Smooth muscle cell (in vitro differentiated cells): ENCODE data around the gene TRIM62. TPM values are rescaled to one million over a fixed set of nuclear protein-coding genes. Genes with fewer than 3 reads are reported as not detected.

Source experiments
- DNase-seq: peaks from one replicate; lab custom pipeline; 2025; ENCODE audit not compliant: unreplicated experiment; lab: John Stamatoyannopoulos, UW
- H2AFZ ChIP-seq: fragments of 200-600 bp; sonication (generic); 2 replicates; pipeline ENCODE4 v1.6.0; 2016; ENCODE audit warnings: antibody characterized with exemption, low read depth, mild to moderate bottlenecking
- H3F3A ChIP-seq: fragments of 200-600 bp; sonication (generic); 2 replicates; pipeline ENCODE4 v1.6.0; 2017; ENCODE audit warnings: antibody characterized with exemption, low read depth
- H3K27ac ChIP-seq: fragments of 200-600 bp; sonication (generic); 2 replicates; pipeline ENCODE4 v1.5.1; 2016; ENCODE audit warnings: low read depth, mild to moderate bottlenecking
- H3K27me3 ChIP-seq: fragments of 200-600 bp; sonication (generic); 2 replicates; pipeline ENCODE4 v1.6.1; 2016; ENCODE audit warnings: low read depth, mild to moderate bottlenecking
- H3K36me3 ChIP-seq: fragments of 200-600 bp; sonication (generic); 2 replicates; pipeline ENCODE4 v1.5.1; 2016; ENCODE audit warnings: low read depth
- H3K4me1 ChIP-seq: fragments of 200-600 bp; sonication (generic); 2 replicates; pipeline ENCODE4 v1.5.1; 2016; ENCODE audit warnings: low read depth
- H3K4me2 ChIP-seq: fragments of 200-600 bp; sonication (generic); 2 replicates; pipeline ENCODE4 v1.6.0; 2016; ENCODE audit warnings: mild to moderate bottlenecking
- H3K4me3 ChIP-seq: fragments of 200-600 bp; sonication (generic); 2 replicates; pipeline ENCODE4 v1.5.1; 2016; ENCODE audit warnings: mild to moderate bottlenecking
- H3K79me2 ChIP-seq: fragments of 200-600 bp; sonication (generic); 2 replicates; pipeline ENCODE4 v1.6.0; 2016; ENCODE audit warnings: low read depth, mild to moderate bottlenecking
- H3K9ac ChIP-seq: fragments of 200-600 bp; sonication (generic); 2 replicates; pipeline ENCODE4 v1.6.0; 2016; ENCODE audit warnings: low read depth
- H3K9me3 ChIP-seq: fragments of 200-600 bp; sonication (generic); replicated peaks from 2 replicates; pipeline ENCODE4 v1.5.1; 2016; ENCODE audit warnings: low read depth
- H4K20me1 ChIP-seq: fragments of 200-600 bp; sonication (generic); 2 replicates; pipeline ENCODE4 v1.6.0; 2016; ENCODE audit warnings: low read depth
- CTCF ChIP-seq: fragments of 200-600 bp; sonication (generic); IDR thresholded peaks from 2 replicates; pipeline ENCODE4 v1.5.1; 2017; ENCODE audit warnings: borderline replicate concordance, mild to moderate bottlenecking, antibody characterized with exemption; ENCODE audit not compliant: insufficient read depth, poor library complexity, severe bottlenecking
- WGBS: methylation state at CpG from one replicate; pipeline ENCODE4 v1.1.7; 2016; ENCODE audit warnings: low lambda C conversion rate; 5-methylcytosine and 5-hydroxymethylcytosine counted together
- polyA plus RNA-seq: library from polyadenylated mRNA; unstranded; fragments of >200 nt; fragmentation: Nextera tagmentation; extraction: Ambion mirVana; gene quantifications from 2 replicates; pipeline ENCODE4 v1.2.1, GENCODE V29; 2016
- total RNA-seq: library from RNA; depleted of rRNA; stranded (reverse); fragments of >200 nt; gene quantifications from 2 replicates; pipeline ENCODE4 v1.2.3, GENCODE V29; 2014

Gene TRIM62
- total and polyA plus RNA-seq, 2 experiments from 2014 or later, result 1.3 to 3.9 TPM

GRCh38 chr1:33141781-33142180 lies 40.1 kb downstream of the TRIM62 start:
- WGBS, result 50% methylated on average over 3 of the region's 3 CpGs
- no peaks in the 10 kb centered on the region for H3K36me3 ChIP-seq
- H3K4me2 ChIP-seq, result no peak overlapping the region
- peaks cover 19% of the 10 kb centered on the region for H3K4me1 ChIP-seq
- no peak overlapping the region for H3K27ac ChIP-seq
- H4K20me1 ChIP-seq, result no peaks in the 10 kb centered on the region
- H3K27me3 ChIP-seq, result no peaks in the 10 kb centered on the region
- no peak for DNase-seq
- H3K9ac ChIP-seq, result no peak overlapping the region
- H3F3A ChIP-seq, result no peaks in the 10 kb centered on the region
- H2AFZ ChIP-seq, result no peak overlapping the region
- H3K4me3 ChIP-seq, result no peak overlapping the region
- H3K9me3 ChIP-seq, result no peaks in the 10 kb centered on the region
- TF ChIP-seq CTCF, result no peak
- H3K79me2 ChIP-seq, result no peaks in the 10 kb centered on the region

DNA sequence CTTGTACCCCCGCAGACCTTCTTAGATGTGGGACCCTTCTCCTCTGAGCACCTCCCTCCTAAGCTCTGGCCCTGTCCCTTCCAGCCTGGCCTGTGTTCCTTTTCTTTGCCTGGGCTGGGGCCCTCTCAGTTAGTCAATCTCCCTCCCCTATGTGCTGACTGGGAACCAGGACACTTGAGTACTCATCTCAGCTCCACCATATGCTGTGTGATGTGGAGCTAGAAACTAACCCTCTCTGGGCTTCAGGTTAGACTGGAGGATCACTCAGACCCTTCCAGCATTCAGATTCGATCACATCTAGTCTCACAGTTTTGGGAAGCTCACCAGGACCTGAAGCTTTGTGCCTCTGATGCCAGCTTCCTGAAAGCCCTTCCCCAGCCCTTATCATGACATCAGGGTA lies 40.6 kb downstream of the TRIM62 start:
- H3K79me2 ChIP-seq, result no peaks in the 10 kb centered on the region
- H3K9ac ChIP-seq, result no peak overlapping the region
- no peaks in the 10 kb centered on the region for H3K36me3 ChIP-seq
- H3K4me1 ChIP-seq, result peaks cover 19% of the 10 kb centered on the region
- no peak overlapping the region for H2AFZ ChIP-seq
- no peak for TF ChIP-seq CTCF
- 85% methylated on average over 2 of the region's 2 CpGs for WGBS
- no peaks in the 10 kb centered on the region for H4K20me1 ChIP-seq
- H3K4me2 ChIP-seq, result no peak overlapping the region
- DNase-seq, result no peak
- no peak overlapping the region for H3K27ac ChIP-seq
- no peak overlapping the region for H3K4me3 ChIP-seq
- H3K27me3 ChIP-seq, result no peaks in the 10 kb centered on the region
- H3K9me3 ChIP-seq, result no peaks in the 10 kb centered on the region
- H3F3A ChIP-seq, result no peaks in the 10 kb centered on the region

- no peak overlapping the region for H3K4me2 ChIP-seq
- H3K9ac ChIP-seq, result no peak overlapping the region
- no peak for TF ChIP-seq CTCF
- H4K20me1 ChIP-seq, result no peaks in the 10 kb centered on the region
- 28% methylated on average over 9 of the region's 9 CpGs for WGBS
- H3F3A ChIP-seq, result no peaks in the 10 kb centered on the region
- no peak overlapping the region for H2AFZ ChIP-seq
- no peak overlapping the region for H3K27ac ChIP-seq
- H3K79me2 ChIP-seq, result no peaks in the 10 kb centered on the region
- DNase-seq, result no peak
- no peak overlapping the region for H3K4me3 ChIP-seq
- peaks cover 19% of the 10 kb centered on the region for H3K4me1 ChIP-seq
- no peaks in the 10 kb centered on the region for H3K9me3 ChIP-seq
- no peaks in the 10 kb centered on the region for H3K27me3 ChIP-seq
- no peaks in the 10 kb centered on the region for H3K36me3 ChIP-seq
Observed at GRCh38 chr1:33140153-33141149, 41.4 kb downstream of the TRIM62 start.
